WERI-Rb-1 (cell line): Measurements from ENCODE around the gene CYGB.
"Not testable (repeated sequence)": the region's sequence is repeated elsewhere in the genome, so short reads cannot be mapped to it uniquely, and the experiment has no call there.

ENCODE experiments used
- DNase-seq: peaks from one replicate; pipeline ENCODE4 v3.0.0-alpha.2; 2020
- H3K27ac ChIP-seq: fragments of 250-450 bp; sonication (Bioruptor Pico); 2 replicates; pipeline ENCODE4 v1.5.1; 2020; ENCODE audit warnings: mild to moderate bottlenecking, moderate library complexity
- H3K27me3 ChIP-seq: fragments of 250-450 bp; sonication (Bioruptor Pico); 2 replicates; pipeline ENCODE4 v1.5.1; 2021; ENCODE audit warnings: mild to moderate bottlenecking, low read depth, moderate library complexity; ENCODE audit not compliant: insufficient read depth, severe bottlenecking
- H3K36me3 ChIP-seq: fragments of 250-450 bp; sonication (Bioruptor Pico); 2 replicates; pipeline ENCODE4 v1.5.1; 2020; ENCODE audit warnings: mild to moderate bottlenecking, moderate library complexity
- H3K4me3 ChIP-seq: 2 replicates; pipeline ENCODE4 v1.5.1; 2011; ENCODE audit warnings: low read depth, mild to moderate bottlenecking, control low read depth, low read length
- H3K9me3 ChIP-seq: fragments of 250-450 bp; sonication (Bioruptor Pico); 2 replicates; pipeline ENCODE4 v1.5.1; 2021; ENCODE audit warnings: mild to moderate bottlenecking, moderate library complexity; ENCODE audit not compliant: severe bottlenecking
- TF ChIP-seq, protein P1 (sequence below): IDR thresholded peaks from 2 replicates; pipeline ENCODE4 v1.5.1; 2011; ENCODE audit warnings: low read depth, mild to moderate bottlenecking, control low read depth, inconsistent platforms, low read length

CYGB gene

DNA sequence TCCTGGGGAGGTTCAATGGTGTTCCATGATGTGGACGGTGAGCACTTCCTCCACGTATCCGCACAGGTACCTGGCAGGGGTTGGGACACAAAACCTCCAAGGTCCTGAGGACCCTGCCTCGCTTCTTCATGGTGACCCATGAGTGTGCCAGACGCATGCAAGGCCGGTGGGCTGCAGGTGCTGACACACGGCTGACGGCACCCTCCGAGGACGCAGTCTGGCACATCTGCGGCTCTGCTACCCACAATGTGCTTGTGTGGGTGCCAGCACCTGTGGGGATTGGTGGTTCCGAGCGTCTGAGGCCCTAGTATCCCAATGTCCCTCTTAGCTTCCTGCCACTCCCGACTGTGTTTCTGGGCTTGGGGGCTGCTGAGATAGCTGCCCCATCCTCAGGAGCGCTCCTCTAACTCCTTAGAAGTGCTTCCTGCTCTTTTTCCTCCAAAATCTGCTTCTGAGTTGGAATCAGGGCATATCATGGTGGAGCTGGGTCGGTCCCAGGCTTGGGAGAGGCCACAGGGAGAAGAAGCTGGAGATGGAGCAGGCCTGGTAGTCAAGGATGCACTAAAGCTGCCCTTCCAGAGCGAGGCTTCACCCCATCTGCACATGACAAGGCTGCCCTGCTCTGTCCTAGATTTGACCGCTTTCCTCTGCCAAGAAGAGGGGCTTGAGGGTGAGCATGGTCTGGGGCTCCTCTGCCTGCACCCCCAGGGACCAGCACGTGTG is 1.6 kb downstream of the CYGB start:
- Histone ChIP-seq H3K36me3 (no peaks in the 10 kb centered on the region), H3K27me3 (no peaks in the 10 kb centered on the region), H3K27ac (no peak overlapping the region), H3K9me3 (no peaks in the 10 kb centered on the region), H3K4me3 (no peak overlapping the region)
- TF ChIP-seq, protein P1, sequence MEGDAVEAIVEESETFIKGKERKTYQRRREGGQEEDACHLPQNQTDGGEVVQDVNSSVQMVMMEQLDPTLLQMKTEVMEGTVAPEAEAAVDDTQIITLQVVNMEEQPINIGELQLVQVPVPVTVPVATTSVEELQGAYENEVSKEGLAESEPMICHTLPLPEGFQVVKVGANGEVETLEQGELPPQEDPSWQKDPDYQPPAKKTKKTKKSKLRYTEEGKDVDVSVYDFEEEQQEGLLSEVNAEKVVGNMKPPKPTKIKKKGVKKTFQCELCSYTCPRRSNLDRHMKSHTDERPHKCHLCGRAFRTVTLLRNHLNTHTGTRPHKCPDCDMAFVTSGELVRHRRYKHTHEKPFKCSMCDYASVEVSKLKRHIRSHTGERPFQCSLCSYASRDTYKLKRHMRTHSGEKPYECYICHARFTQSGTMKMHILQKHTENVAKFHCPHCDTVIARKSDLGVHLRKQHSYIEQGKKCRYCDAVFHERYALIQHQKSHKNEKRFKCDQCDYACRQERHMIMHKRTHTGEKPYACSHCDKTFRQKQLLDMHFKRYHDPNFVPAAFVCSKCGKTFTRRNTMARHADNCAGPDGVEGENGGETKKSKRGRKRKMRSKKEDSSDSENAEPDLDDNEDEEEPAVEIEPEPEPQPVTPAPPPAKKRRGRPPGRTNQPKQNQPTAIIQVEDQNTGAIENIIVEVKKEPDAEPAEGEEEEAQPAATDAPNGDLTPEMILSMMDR, result no peak
- no peak for DNase-seq

DNA sequence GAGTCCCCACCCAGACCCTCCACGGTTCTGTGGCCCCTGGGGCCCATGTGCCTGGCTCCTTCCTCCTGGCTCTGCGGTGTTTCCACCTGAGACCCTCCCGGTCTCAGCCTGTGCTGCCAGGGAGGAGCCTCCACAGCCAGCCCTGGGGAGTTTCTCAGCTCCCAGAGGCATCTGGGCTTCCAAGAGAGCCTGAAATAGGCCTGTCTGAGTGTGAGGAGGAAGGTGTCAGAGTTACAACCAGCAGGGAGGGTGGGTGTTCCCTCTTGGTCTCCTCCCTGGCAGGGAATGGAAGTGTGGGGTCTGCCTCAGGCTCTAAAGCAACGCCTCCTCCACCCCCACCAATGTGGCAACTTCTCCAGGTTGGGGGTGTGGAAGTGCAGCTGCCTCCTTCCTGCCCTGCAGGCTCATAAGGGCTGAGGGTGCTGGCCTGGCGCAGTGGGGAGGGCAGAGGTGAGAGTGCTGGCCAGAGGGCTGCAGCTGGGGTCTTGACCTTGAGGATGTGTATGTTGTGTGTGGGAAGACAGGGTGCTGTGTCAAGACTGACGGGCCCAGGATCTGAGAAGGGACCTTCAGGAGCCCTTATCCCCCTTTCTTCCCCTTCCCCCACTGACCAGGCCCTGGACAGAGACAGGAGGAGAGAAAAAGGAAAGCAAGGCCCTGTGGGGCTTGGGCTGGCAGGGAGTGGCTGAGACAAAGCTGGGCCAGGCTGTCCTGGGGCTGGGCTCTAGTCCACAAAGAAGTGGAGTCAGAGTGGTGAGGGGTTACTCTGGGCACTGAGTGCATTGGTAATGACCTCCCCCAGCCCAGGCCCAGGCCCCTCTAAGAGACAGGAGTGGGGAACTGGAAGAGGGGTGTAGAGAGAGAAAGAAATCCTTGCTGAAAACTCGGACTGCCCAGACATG is 2.4 kb downstream of the CYGB start:
- Histone ChIP-seq H3K27me3 (no peaks in the 10 kb centered on the region), H3K36me3 (no peaks in the 10 kb centered on the region), H3K9me3 (no peaks in the 10 kb centered on the region), H3K4me3 (no peak overlapping the region), H3K27ac (peak overlapping the region; percentile 26)
- DNase-seq, result no peak
- TF ChIP-seq, protein P1, result no peak

DNA sequence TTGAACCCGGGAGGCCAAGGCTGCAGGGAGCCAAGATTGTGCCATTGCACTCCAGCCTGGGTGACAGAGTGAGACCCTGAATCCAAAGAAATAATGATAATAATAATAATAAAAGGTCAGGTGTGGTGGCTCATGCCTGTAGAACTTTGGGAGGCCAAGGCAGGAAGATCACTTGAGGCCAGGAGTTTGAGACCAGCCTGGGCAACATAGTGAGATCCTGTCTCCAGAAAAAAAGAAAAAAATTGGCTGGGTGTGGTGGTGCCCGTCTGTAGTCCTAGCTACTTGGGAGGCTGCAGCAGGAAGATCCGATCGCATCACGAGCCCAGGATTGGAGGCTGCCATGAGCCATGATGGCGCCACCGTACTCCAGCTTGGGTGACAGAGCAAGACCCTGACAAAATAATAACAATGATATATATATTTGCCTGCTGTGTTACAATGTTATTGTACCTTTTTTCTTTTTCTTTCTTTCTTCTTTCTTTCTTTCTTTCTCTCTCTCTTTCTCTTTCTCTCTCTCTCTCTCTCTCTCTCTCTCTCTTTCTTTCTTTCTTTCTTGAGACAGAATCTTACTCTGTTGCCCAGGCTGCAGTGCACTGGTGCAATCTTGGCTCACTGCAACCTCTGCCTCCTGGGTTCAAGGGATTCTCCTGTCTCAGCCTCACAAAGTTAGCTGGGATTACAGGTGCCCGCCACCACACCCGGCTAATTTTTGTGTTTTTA is 3.7 kb downstream of the CYGB start:
- H3K4me3 ChIP-seq, H3K36me3 ChIP-seq, H3K27ac ChIP-seq, DNase-seq, H3K9me3 ChIP-seq, H3K27me3 ChIP-seq: not testable (repeated sequence)

DNA sequence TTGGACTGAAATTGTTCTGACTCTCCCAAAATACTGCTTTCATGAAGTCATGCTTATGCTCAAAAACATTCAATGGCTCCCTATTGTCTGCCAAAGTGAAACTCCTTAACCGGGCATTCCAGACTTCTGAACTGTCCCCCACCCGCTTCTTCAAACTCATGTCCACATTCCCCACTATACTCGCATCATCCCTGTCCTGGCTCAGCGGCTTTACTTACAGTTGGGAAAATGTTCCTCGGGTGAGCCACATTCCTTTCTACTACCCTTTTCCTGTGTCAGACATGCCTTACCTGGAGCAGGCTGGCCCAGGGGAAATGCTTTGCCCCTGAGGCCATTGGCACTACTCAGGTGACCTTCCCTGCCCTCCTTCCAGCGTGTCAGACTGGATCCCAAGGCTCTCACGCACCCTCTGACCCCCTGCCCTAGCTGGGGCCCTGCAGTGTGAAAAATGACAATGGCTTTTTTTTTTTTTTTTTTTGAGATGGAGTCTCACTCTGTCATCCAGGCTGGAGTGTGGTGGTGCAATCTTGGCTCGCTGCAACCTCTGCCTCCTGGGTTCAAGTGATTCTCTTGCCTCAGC is 5.3 kb downstream of the CYGB start:
- Histone ChIP-seq H3K36me3 (no peaks in the 10 kb centered on the region), H3K27me3 (no peaks in the 10 kb centered on the region), H3K9me3 (no peaks in the 10 kb centered on the region), H3K4me3 (no peak overlapping the region), H3K27ac (peak overlapping the region; percentile 61)
- DNase-seq, result no peak
- TF ChIP-seq, protein P1, result no peak

DNA sequence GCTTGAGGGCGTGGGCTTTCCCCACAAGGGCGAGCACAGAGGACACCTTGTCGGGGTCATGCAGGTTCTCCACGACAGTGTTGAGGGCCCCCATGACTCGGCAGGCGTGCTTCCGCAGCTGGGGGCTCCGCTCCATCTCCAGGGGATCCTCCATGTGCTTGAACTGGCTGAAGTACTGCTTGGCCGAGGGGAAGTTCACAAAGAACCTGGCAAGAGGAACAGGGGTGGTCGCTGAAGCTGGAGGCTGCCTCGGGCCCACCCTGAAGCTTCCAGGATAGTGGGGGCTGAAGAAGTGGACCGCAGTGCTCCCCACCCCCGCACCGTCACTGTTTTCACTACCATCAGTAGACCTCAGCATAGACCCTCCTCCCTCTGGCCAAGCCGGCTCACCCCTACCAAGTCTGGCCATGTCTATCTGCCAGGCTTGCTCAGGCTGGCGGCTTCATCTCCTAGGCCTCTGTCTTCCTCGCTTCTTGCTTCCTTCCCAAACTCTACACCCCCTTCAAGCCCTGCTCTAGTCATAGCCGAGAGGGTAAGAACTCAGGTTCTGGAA is 5.9 kb downstream of the CYGB start:
- TF ChIP-seq, protein P1, result no peak
- no peaks in the 10 kb centered on the region for H3K27me3 ChIP-seq
- peak overlapping the region; percentile 61 for H3K27ac ChIP-seq
- H3K4me3 ChIP-seq, result no peak overlapping the region
- no peaks in the 10 kb centered on the region for H3K9me3 ChIP-seq
- no peaks in the 10 kb centered on the region for H3K36me3 ChIP-seq
- DNase-seq, result no peak
